ENCODE measurements around the gene TLE3. TPM values are rescaled to one million over a fixed set of nuclear protein-coding genes. Genes with fewer than 3 reads are reported as not detected.

The TLE3 gene
- total RNA-seq, 1 donor from 2014 or later = 89.2 TPM

GRCh38 chr15:70017025-70017424 is 80.7 kb downstream of the TLE3 start:
- H3K4me3 Mint-ChIP-seq (ENCODE audit: unreplicated experiment) = peak overlapping the region; percentile 56
- H3K36me3 Mint-ChIP-seq (ENCODE audit: unreplicated experiment) = peaks cover 10% of the 10 kb centered on the region
- peaks cover 8% of the 10 kb centered on the region for H3K9me3 Mint-ChIP-seq (ENCODE audit: unreplicated experiment)
- H3K27me3 Mint-ChIP-seq (ENCODE audit: unreplicated experiment) = peaks cover 6% of the 10 kb centered on the region
- H3K4me1 Mint-ChIP-seq (ENCODE audit: low read depth, unreplicated experiment) = peaks cover 32% of the 10 kb centered on the region
- TF ChIP-seq CTCF (IDR thresholded peaks at IDR 0.05; ENCODE audit: partially characterized antibody, unreplicated experiment) = no peak
- no peak overlapping the region for H3K27ac Mint-ChIP-seq (ENCODE audit: unreplicated experiment)
- no peak for DNase-seq

- Mint-ChIP-seq H3K4me3 (ENCODE audit: unreplicated experiment) (peak overlapping the region; percentile 74), H3K27ac (ENCODE audit: unreplicated experiment) (peak overlapping the region; percentile 50), H3K4me1 (ENCODE audit: low read depth, unreplicated experiment) (peaks cover 32% of the 10 kb centered on the region), H3K27me3 (ENCODE audit: unreplicated experiment) (peaks cover 6% of the 10 kb centered on the region), H3K9me3 (ENCODE audit: unreplicated experiment) (peaks cover 8% of the 10 kb centered on the region), H3K36me3 (ENCODE audit: unreplicated experiment) (peaks cover 9% of the 10 kb centered on the region)
- no peak for TF ChIP-seq CTCF (IDR thresholded peaks at IDR 0.05; ENCODE audit: partially characterized antibody, unreplicated experiment)
- no peak for DNase-seq
These were observed 81.2 kb downstream of the TLE3 start for GRCh38 chr15:70016511-70016994.

GRCh38 chr15:70014860-70015490 is 82.7 kb downstream of the TLE3 start:
- Mint-ChIP-seq H3K27me3 (ENCODE audit: unreplicated experiment) (peaks cover 6% of the 10 kb centered on the region), H3K4me1 (ENCODE audit: low read depth, unreplicated experiment) (peaks cover 32% of the 10 kb centered on the region), H3K9me3 (ENCODE audit: unreplicated experiment) (peaks cover 6% of the 10 kb centered on the region), H3K36me3 (ENCODE audit: unreplicated experiment) (peaks cover 4% of the 10 kb centered on the region), H3K4me3 (ENCODE audit: unreplicated experiment) (no peak overlapping the region), H3K27ac (ENCODE audit: unreplicated experiment) (no peak overlapping the region)
- DNase-seq = no peak
- TF ChIP-seq CTCF (IDR thresholded peaks at IDR 0.05; ENCODE audit: partially characterized antibody, unreplicated experiment) = no peak

- Mint-ChIP-seq H3K27ac (ENCODE audit: unreplicated experiment) (no peak overlapping the region), H3K36me3 (ENCODE audit: unreplicated experiment) (peaks cover 4% of the 10 kb centered on the region), H3K27me3 (ENCODE audit: unreplicated experiment) (peaks cover 5% of the 10 kb centered on the region), H3K9me3 (ENCODE audit: unreplicated experiment) (peaks cover 6% of the 10 kb centered on the region), H3K4me1 (ENCODE audit: low read depth, unreplicated experiment) (peaks cover 32% of the 10 kb centered on the region), H3K4me3 (ENCODE audit: unreplicated experiment) (no peak overlapping the region)
- no peak for TF ChIP-seq CTCF (IDR thresholded peaks at IDR 0.05; ENCODE audit: partially characterized antibody, unreplicated experiment)
- DNase-seq = no peak
These were observed 83.4 kb downstream of the TLE3 start for GRCh38 chr15:70014331-70014730.

- H3K4me3 Mint-ChIP-seq (ENCODE audit: unreplicated experiment) = no peak overlapping the region
- peaks cover 6% of the 10 kb centered on the region for H3K9me3 Mint-ChIP-seq (ENCODE audit: unreplicated experiment)
- peaks cover 32% of the 10 kb centered on the region for H3K4me1 Mint-ChIP-seq (ENCODE audit: low read depth, unreplicated experiment)
- peaks cover 4% of the 10 kb centered on the region for H3K36me3 Mint-ChIP-seq (ENCODE audit: unreplicated experiment)
- DNase-seq = no peak
- no peak for TF ChIP-seq CTCF (IDR thresholded peaks at IDR 0.05; ENCODE audit: partially characterized antibody, unreplicated experiment)
- peaks cover 5% of the 10 kb centered on the region for H3K27me3 Mint-ChIP-seq (ENCODE audit: unreplicated experiment)
- no peak overlapping the region for H3K27ac Mint-ChIP-seq (ENCODE audit: unreplicated experiment)
These were observed 83.9 kb downstream of the TLE3 start for GRCh38 chr15:70013656-70014313.
